Mesothelial cell of epicardium (in vitro differentiated cells): ENCODE measurements around the gene ENDOD1. TPM values are rescaled to one million over a fixed set of nuclear protein-coding genes. Genes with fewer than 3 reads are reported as not detected.

Experiments used
- DNase-seq, 2 experiments: peaks; one replicate each; pipeline ENCODE4 v3.0.0; 2021; ENCODE audit warnings: low spot score in 2 of 2; ENCODE audit not compliant: unreplicated experiment in 2 of 2
- H3K27ac Mint-ChIP-seq: 2 replicates; pipeline ENCODE4 v1.8.0; 2021; ENCODE audit warnings: mixed read lengths
- H3K27me3 Mint-ChIP-seq: 2 replicates; pipeline ENCODE4 v1.8.0; 2021; ENCODE audit warnings: low read depth, mixed read lengths
- H3K36me3 Mint-ChIP-seq: 2 replicates; pipeline ENCODE4 v1.8.0; 2021; ENCODE audit warnings: mixed read lengths
- H3K4me1 Mint-ChIP-seq: 2 replicates; pipeline ENCODE4 v1.8.0; 2021; ENCODE audit warnings: mixed read lengths
- H3K4me3 Mint-ChIP-seq: 2 replicates; pipeline ENCODE4 v1.8.0; 2021; ENCODE audit warnings: mild to moderate bottlenecking, moderate library complexity, mixed read lengths
- H3K9me3 Mint-ChIP-seq: 2 replicates; pipeline ENCODE4 v1.8.0; 2021; ENCODE audit warnings: mixed read lengths
- CTCF ChIP-seq: fragments of 200-600 bp; sonication (generic); IDR thresholded peaks from one replicate; pipeline ENCODE4 v1.5.0; 2021; ENCODE audit warnings: antibody characterized with exemption; ENCODE audit not compliant: unreplicated experiment
- total RNA-seq: library from RNA; stranded (reverse); gene quantifications from 3 replicates; pipeline ENCODE4 v1.2.1, GENCODE V29; 2021

ENDOD1 gene
- total RNA-seq, 1 donor from 2014 or later = 7.6 TPM

DNA sequence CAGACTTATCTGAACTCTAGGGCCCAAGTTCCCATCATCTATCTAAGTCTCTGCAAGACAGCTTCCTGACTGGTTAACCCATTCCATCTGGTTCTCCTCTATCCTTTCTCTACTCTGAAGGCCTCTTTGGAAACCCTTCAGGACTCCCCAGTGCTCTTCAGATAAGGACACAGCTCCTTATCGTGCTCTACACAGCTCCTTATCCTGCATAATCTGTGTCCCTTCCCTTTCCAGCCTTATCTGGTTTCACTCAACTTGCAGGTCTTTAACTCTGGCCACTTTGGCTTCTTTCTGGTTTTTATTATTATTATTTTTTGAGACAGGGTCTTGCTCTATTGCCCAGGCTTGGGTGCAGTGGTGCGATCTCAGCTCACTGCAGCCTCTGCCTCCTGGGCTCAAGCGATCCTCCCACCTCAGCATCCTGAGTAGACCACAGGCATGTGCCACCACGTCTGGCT is 10.6 kb downstream of the ENDOD1 start:
- Mint-ChIP-seq H3K4me3 (no peak overlapping the region), H3K27me3 (no peaks in the 10 kb centered on the region), H3K9me3 (no peaks in the 10 kb centered on the region), H3K4me1 (peaks cover 4% of the 10 kb centered on the region), H3K27ac (no peak overlapping the region), H3K36me3 (no peaks in the 10 kb centered on the region)
- no peak for TF ChIP-seq CTCF
- DNase-seq = no peak

- Mint-ChIP-seq H3K36me3 (no peaks in the 10 kb centered on the region), H3K27me3 (no peaks in the 10 kb centered on the region), H3K27ac (no peak overlapping the region), H3K4me1 (peaks cover 4% of the 10 kb centered on the region), H3K9me3 (no peaks in the 10 kb centered on the region), H3K4me3 (no peak overlapping the region)
- no peak for TF ChIP-seq CTCF
- DNase-seq = no peak
These were observed 11.3 kb downstream of the ENDOD1 start for GRCh38 chr11:95100856-95101507.

GRCh38 chr11:95101935-95102334 is 12.3 kb downstream of the ENDOD1 start:
- Mint-ChIP-seq H3K4me1 (peaks cover 11% of the 10 kb centered on the region), H3K27ac (no peak overlapping the region), H3K27me3 (no peaks in the 10 kb centered on the region), H3K9me3 (no peaks in the 10 kb centered on the region), H3K4me3 (no peak overlapping the region), H3K36me3 (no peaks in the 10 kb centered on the region)
- DNase-seq = no peak
- no peak for TF ChIP-seq CTCF

DNA sequence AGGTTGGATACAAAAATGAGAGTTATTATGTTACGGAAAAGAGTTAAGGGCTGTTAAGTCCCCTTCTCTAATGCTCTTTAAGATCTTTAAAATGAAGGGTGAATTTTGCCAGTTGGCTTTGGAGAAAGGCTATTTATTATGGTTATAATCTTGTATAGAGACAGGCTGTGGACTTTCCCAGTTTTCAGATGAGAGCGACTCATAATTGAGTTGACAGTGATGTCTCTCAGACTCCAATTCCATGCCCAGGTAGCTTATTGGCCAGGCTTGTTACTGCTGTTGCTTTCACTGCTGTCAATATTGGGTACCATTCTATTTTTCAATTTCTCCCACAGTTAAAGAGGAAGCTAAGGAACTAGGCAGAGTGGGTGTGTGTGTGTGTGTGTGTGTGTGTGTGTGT is 13.1 kb downstream of the ENDOD1 start:
- Mint-ChIP-seq H3K27ac (no peak overlapping the region), H3K4me3 (no peak overlapping the region), H3K9me3 (no peaks in the 10 kb centered on the region), H3K4me1 (peaks cover 19% of the 10 kb centered on the region), H3K36me3 (no peaks in the 10 kb centered on the region), H3K27me3 (no peaks in the 10 kb centered on the region)
- no peak for TF ChIP-seq CTCF
- no peak for DNase-seq

DNA sequence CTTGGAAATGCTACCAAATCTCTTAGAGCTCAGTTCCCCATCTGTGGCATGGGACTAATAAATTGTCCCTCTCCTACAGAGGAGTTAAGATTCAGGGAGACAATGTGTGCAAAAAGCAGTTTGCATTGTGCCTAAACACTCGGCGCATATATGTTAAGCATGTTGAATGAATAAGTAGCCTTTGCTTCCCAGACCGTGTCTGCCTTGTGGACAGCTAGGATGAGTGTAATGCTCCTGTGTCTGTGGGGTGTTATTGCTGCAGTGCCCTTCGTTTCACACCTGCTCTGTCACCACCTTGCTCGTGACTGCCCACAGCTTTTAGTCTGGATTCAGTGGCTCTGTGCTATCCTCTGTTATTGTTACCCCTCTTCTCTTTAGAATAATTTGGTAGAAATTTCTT is 14.1 kb downstream of the ENDOD1 start:
- TF ChIP-seq CTCF = no peak
- DNase-seq = no peak
- Mint-ChIP-seq H3K27ac (no peak overlapping the region), H3K4me3 (no peak overlapping the region), H3K9me3 (no peaks in the 10 kb centered on the region), H3K4me1 (peaks cover 29% of the 10 kb centered on the region), H3K36me3 (no peaks in the 10 kb centered on the region), H3K27me3 (no peaks in the 10 kb centered on the region)
